ENCODE data around the gene CREB3L2. TPM values are rescaled to one million over a fixed set of nuclear protein-coding genes. Genes with fewer than 3 reads are reported as not detected.

CREB3L2 gene
- total RNA-seq, 4 donors from 2014 or later = 10.9 to 24.5 (median 14.1) TPM

- H3K27me3 ChIP-seq = no peaks in the 10 kb centered on the region
- WGBS = 63% methylated on average over 8 of the region's 8 CpGs
- no peak for DNase-seq (ENCODE audit: low spot score in 2 of 2)
- H3K9me3 ChIP-seq = no peaks in the 10 kb centered on the region
- H3K4me1 ChIP-seq = peaks cover 58% of the 10 kb centered on the region
- TF ChIP-seq CTCF (IDR thresholded peaks at IDR 0.05) = no peak
- TF ChIP-seq POLR2AphosphoS5 (IDR thresholded peaks at IDR 0.05) = no peak
- no peak for TF ChIP-seq POLR2A (IDR thresholded peaks at IDR 0.05)
- TF ChIP-seq EP300 (IDR thresholded peaks at IDR 0.05) = no peak
- H3K36me3 ChIP-seq = no peaks in the 10 kb centered on the region
- peak overlapping the region; percentile 26 for H3K4me3 ChIP-seq
- H3K27ac ChIP-seq = peak overlapping the region; percentile 16
Measured at GRCh38 chr7:137934941-137935883, 66.7 kb downstream of the CREB3L2 start.

GRCh38 chr7:137934176-137934826, 67.6 kb downstream of the CREB3L2 start:
- DNase-seq (ENCODE audit: low spot score in 2 of 2) = no peak
- Histone ChIP-seq H3K4me1 (peaks cover 53% of the 10 kb centered on the region), H3K27me3 (no peaks in the 10 kb centered on the region), H3K4me3 (no peak overlapping the region), H3K27ac (peak overlapping the region; percentile 84), H3K36me3 (no peaks in the 10 kb centered on the region), H3K9me3 (no peaks in the 10 kb centered on the region)
- 82% methylated on average over 4 of the region's 4 CpGs for WGBS
- TF ChIP-seq POLR2A (IDR thresholded peaks at IDR 0.05) = no peak
- no peak for TF ChIP-seq CTCF (IDR thresholded peaks at IDR 0.05)
- TF ChIP-seq EP300 (IDR thresholded peaks at IDR 0.05) = no peak
- TF ChIP-seq POLR2AphosphoS5 (IDR thresholded peaks at IDR 0.05) = no peak

GRCh38 chr7:137933270-137934017, 68.4 kb downstream of the CREB3L2 start:
- WGBS = 43% methylated on average over 11 of the region's 11 CpGs
- H3K36me3 ChIP-seq = no peaks in the 10 kb centered on the region
- H3K27me3 ChIP-seq = no peaks in the 10 kb centered on the region
- TF ChIP-seq POLR2AphosphoS5 (IDR thresholded peaks at IDR 0.05) = peak in 1 of 3 donors; percentile 5
- TF ChIP-seq CTCF (IDR thresholded peaks at IDR 0.05) = no peak
- H3K9me3 ChIP-seq = no peaks in the 10 kb centered on the region
- peak overlapping the region; percentile 84 for H3K27ac ChIP-seq
- peaks cover 53% of the 10 kb centered on the region for H3K4me1 ChIP-seq
- H3K4me3 ChIP-seq = no peak overlapping the region
- DNase-seq (ENCODE audit: low spot score in 2 of 2) = peak; percentile 70 to 82

- H3K36me3 ChIP-seq = peaks cover 2% of the 10 kb centered on the region
- WGBS = 39% methylated on average over 5 of the region's 5 CpGs
- peaks cover 53% of the 10 kb centered on the region for H3K4me1 ChIP-seq
- H3K27ac ChIP-seq = peak overlapping the region; percentile 84
- no peak for DNase-seq (ENCODE audit: low spot score in 2 of 2)
- no peaks in the 10 kb centered on the region for H3K27me3 ChIP-seq
- no peak overlapping the region for H3K4me3 ChIP-seq
- TF ChIP-seq CTCF (IDR thresholded peaks at IDR 0.05) (no peak), POLR2AphosphoS5 (IDR thresholded peaks at IDR 0.05) (no peak), EP300 (IDR thresholded peaks at IDR 0.05) (no peak), POLR2A (IDR thresholded peaks at IDR 0.05) (no peak)
- no peaks in the 10 kb centered on the region for H3K9me3 ChIP-seq
Measured at GRCh38 chr7:137932881-137933269, 69.0 kb downstream of the CREB3L2 start.

Measured in suprapubic skin (tissue), 4 donors.